Activated naive CD4-positive, alpha-beta T cell treated with anti-CD3 and anti-CD28 coated beads, Interleukin-2, amount 10 ng/mL, durations not matched to agents 7 days and 5 days (primary cell): ENCODE results near the gene INPP5D.
"Not testable (repeated sequence)": the region's sequence is repeated elsewhere in the genome, so short reads cannot be mapped to it uniquely, and the experiment has no call there.

Experiments
- CTCF ChIA-PET: fragments of 350-600 bp; sonication (Branson Sonifier 250); formaldehyde crosslinking; loops from one replicate; lab custom pipeline; 2021; ENCODE audit warnings: antibody characterized with exemption; lab: Charles Lee
- DNase-seq: peaks from one replicate; pipeline ENCODE4 v3.0.0-alpha.2; 2020
- H3K27ac Mint-ChIP-seq: one replicate; pipeline ENCODE4 v1.8.0; 2021; ENCODE audit warnings: mild to moderate bottlenecking, moderate library complexity, mixed read lengths
- H3K27me3 Mint-ChIP-seq: one replicate; pipeline ENCODE4 v1.8.0; 2021; ENCODE audit warnings: mild to moderate bottlenecking, mixed read lengths
- H3K36me3 Mint-ChIP-seq: one replicate; pipeline ENCODE4 v1.8.0; 2021; ENCODE audit warnings: mixed read lengths
- H3K4me1 Mint-ChIP-seq: one replicate; pipeline ENCODE4 v1.8.0; 2021; ENCODE audit warnings: mixed read lengths
- H3K4me3 Mint-ChIP-seq: one replicate; pipeline ENCODE4 v1.8.0; 2021; ENCODE audit warnings: mild to moderate bottlenecking, moderate library complexity, mixed read lengths
- H3K9me3 Mint-ChIP-seq: one replicate; pipeline ENCODE4 v1.8.0; 2021; ENCODE audit warnings: mixed read lengths

The INPP5D gene

GRCh38 chr2:233059797-233060500, at the start of gene INPP5D:
Gene INPP5D, plus strand, starts transcription at chr2:233060342. Its CDS starts 137 bp downstream, at chr2:233060479.
- peak; percentile 85 for DNase-seq
- Mint-ChIP-seq H3K4me3 (peak within 1 kb of the TSS; percentile 98), H3K9me3 (no peaks in the 10 kb centered on the region), H3K36me3 (peaks cover 35% of the 10 kb centered on the region), H3K27me3 (peaks cover 3% of the 10 kb centered on the region), H3K4me1 (peaks cover 42% of the 10 kb centered on the region), H3K27ac (peak within 1 kb of the TSS; percentile 85)
- CTCF ChIA-PET: interaction anchor here (0.7 to 3.9 kb wide), 10 partner anchors 10 to 299 kb away, joined by 3 to 55 read pairs (median 6); partner anchors contain the start of gene ATG16L1

GRCh38 chr2:233010569-233011267, 49.4 kb upstream of the INPP5D start:
- no peak overlapping the region for H3K4me3 Mint-ChIP-seq
- peaks cover 4% of the 10 kb centered on the region for H3K9me3 Mint-ChIP-seq
- peaks cover 28% of the 10 kb centered on the region for H3K27me3 Mint-ChIP-seq
- no peak overlapping the region for H3K27ac Mint-ChIP-seq
- no peaks in the 10 kb centered on the region for H3K36me3 Mint-ChIP-seq
- no peaks in the 10 kb centered on the region for H3K4me1 Mint-ChIP-seq
- DNase-seq: no peak
- CTCF ChIA-PET: no interaction called here

DNA sequence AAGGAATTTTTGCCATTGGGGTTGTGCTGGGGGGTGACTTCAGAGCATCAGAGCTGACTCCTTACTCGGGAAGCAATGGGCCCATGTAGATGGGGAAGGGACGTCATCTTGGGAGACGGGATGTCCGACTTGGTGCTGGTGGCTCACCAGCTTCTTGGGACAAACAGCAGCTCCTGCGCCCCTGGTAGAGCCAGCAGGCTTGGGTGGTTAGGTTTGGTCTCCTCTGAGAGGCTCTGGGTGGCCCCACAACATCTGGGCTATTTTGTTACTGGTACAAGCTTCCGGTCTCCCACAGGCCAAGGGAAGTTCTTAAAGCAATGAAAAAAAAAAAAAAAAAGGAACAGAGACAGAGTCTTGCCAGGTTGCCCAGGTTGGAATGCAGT, 48.9 kb upstream of the INPP5D start:
- H3K4me3 Mint-ChIP-seq: no peak overlapping the region
- peaks cover 24% of the 10 kb centered on the region for H3K27me3 Mint-ChIP-seq
- no peak overlapping the region for H3K27ac Mint-ChIP-seq
- no peak for DNase-seq
- no peaks in the 10 kb centered on the region for H3K36me3 Mint-ChIP-seq
- no peaks in the 10 kb centered on the region for H3K4me1 Mint-ChIP-seq
- peaks cover 4% of the 10 kb centered on the region for H3K9me3 Mint-ChIP-seq
- CTCF ChIA-PET: interaction anchor here (1.1 kb wide), 1 partner anchor 18 kb away, joined by 3 read pairs; no protein-coding TSS in a partner anchor

GRCh38 chr2:233011702-233012131, 48.4 kb upstream of the INPP5D start:
- Mint-ChIP-seq H3K27ac (no peak overlapping the region), H3K4me1 (no peaks in the 10 kb centered on the region), H3K9me3 (peaks cover 4% of the 10 kb centered on the region), H3K36me3 (no peaks in the 10 kb centered on the region), H3K4me3 (no peak overlapping the region), H3K27me3 (peaks cover 24% of the 10 kb centered on the region)
- no peak for DNase-seq
- CTCF ChIA-PET: interaction anchor here (1.1 kb wide), 1 partner anchor 18 kb away, joined by 3 read pairs; no protein-coding TSS in a partner anchor

DNA sequence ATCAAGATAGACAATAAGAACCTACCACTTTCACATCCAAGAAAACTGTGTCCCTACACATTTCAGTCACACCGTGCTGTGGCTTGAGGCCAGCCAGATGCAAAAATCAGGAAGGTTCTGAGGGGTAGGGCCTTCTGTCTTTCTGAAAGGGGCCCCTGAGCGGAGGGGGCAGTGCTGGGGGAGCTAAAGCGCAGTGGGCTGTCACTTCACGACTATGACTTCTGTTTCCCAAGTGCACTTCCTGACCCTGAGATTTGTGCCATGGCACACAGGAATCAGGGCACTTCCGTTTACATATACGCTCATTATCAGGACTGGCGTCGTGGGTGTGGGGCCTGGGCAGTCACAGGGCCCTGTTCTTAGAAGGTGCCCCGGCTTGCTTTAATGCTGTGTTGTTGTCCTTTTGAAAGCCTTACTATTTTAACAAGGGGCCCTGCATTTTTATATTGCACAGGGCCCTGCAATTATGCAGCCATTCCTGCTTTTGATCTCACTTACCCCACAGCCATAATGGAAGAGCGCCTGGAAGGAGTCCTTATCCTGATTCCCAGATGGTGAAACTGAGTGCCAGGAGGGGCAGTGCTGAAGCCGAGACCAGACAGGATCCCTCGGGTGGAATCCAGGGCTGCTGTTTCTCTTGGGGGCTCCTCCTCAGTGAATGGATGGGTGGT, 47.7 kb upstream of the INPP5D start:
- H3K36me3 Mint-ChIP-seq: no peaks in the 10 kb centered on the region
- no peaks in the 10 kb centered on the region for H3K4me1 Mint-ChIP-seq
- no peak for DNase-seq
- H3K27ac Mint-ChIP-seq: no peak overlapping the region
- peaks cover 4% of the 10 kb centered on the region for H3K9me3 Mint-ChIP-seq
- CTCF ChIA-PET: interaction anchor here (1.1 kb wide), 1 partner anchor 17 kb away, joined by 3 read pairs; no protein-coding TSS in a partner anchor
- H3K27me3 Mint-ChIP-seq: peaks cover 24% of the 10 kb centered on the region
- H3K4me3 Mint-ChIP-seq: no peak overlapping the region

GRCh38 chr2:233013027-233013461, 47.1 kb upstream of the INPP5D start, which contains the start of gene NGEF:
Gene NGEF, minus strand, starts transcription at chr2:233013256. Its CDS starts 38,366 bp downstream, at chr2:232974890.
- Mint-ChIP-seq H3K27ac (no peak within 1 kb of the TSS), H3K4me1 (no peaks in the 10 kb centered on the region), H3K9me3 (peaks cover 4% of the 10 kb centered on the region), H3K4me3 (no peak within 1 kb of the TSS), H3K27me3 (peaks cover 24% of the 10 kb centered on the region), H3K36me3 (no peaks in the 10 kb centered on the region)
- CTCF ChIA-PET: no interaction called here
- DNase-seq: no peak

- CTCF ChIA-PET: no interaction called here
- H3K27me3 Mint-ChIP-seq: peaks cover 24% of the 10 kb centered on the region
- no peaks in the 10 kb centered on the region for H3K4me1 Mint-ChIP-seq
- no peak overlapping the region for H3K4me3 Mint-ChIP-seq
- no peaks in the 10 kb centered on the region for H3K36me3 Mint-ChIP-seq
- DNase-seq: no peak
- peaks cover 4% of the 10 kb centered on the region for H3K9me3 Mint-ChIP-seq
- no peak overlapping the region for H3K27ac Mint-ChIP-seq
These were observed 46.5 kb upstream of the INPP5D start for GRCh38 chr2:233013650-233014049.

DNA sequence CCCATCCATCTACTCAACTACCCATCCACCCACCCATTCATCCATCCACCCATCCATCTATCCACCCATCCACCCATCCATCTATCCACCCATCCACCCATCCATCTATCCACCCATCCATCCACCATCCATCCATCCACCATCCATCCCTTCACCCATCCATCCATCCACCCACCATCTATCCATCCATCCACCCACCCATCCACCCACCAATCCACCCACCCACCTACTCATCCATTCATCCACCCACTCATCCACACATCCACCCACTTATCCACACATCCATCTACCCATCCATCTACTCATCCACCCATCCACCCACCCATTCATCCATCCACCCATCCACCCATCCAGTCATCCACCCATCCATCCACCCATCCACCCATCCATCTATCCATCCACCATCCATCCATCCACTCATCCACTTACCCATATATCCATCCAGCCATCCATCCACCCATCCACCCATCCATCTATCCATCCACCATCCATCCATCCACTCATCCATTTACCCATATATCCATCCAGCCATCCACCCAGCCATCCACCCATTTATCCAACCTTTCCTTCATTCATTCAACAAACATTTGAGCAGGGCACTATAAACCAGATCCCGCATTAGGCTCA, 45.0 kb upstream of the INPP5D start:
- Mint-ChIP-seq H3K36me3 (no peaks in the 10 kb centered on the region), H3K9me3 (peaks cover 4% of the 10 kb centered on the region), H3K4me3 (no peak overlapping the region), H3K4me1 (no peaks in the 10 kb centered on the region), H3K27ac (no peak overlapping the region), H3K27me3 (peaks cover 13% of the 10 kb centered on the region)
- DNase-seq: no peak
- CTCF ChIA-PET: no interaction called here

- H3K4me1 Mint-ChIP-seq: no peaks in the 10 kb centered on the region
- H3K4me3 Mint-ChIP-seq: no peak overlapping the region
- H3K9me3 Mint-ChIP-seq: peaks cover 4% of the 10 kb centered on the region
- DNase-seq: no peak
- CTCF ChIA-PET: interaction anchor here (1.7 kb wide), 1 partner anchor 11 kb away, joined by 8 read pairs; no protein-coding TSS in a partner anchor
- no peaks in the 10 kb centered on the region for H3K36me3 Mint-ChIP-seq
- H3K27me3 Mint-ChIP-seq: peaks cover 4% of the 10 kb centered on the region
- H3K27ac Mint-ChIP-seq: no peak overlapping the region
These were observed 42.2 kb upstream of the INPP5D start for GRCh38 chr2:233017947-233018346.

DNA sequence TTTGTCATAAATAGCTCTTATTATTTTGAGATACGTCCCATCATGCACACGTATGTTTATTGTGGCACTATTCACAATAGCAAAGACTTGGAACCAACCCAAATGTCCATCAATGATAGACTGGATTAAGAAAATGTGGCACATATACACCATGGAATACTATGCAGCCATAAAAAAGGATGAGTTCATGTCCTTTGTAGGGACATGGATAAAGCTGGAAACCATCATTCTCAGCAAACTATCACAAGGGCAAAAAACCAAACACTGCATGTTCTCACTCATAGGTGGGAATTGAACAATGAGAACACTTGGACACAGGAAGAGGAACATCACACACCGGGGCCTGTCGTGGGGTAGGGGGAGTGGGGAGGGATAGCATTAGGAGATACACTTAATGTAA, 40.5 kb upstream of the INPP5D start:
- H3K27me3 Mint-ChIP-seq, H3K4me1 Mint-ChIP-seq, H3K9me3 Mint-ChIP-seq, H3K4me3 Mint-ChIP-seq, DNase-seq, CTCF ChIA-PET, H3K36me3 Mint-ChIP-seq, H3K27ac Mint-ChIP-seq: not testable (repeated sequence)

DNA sequence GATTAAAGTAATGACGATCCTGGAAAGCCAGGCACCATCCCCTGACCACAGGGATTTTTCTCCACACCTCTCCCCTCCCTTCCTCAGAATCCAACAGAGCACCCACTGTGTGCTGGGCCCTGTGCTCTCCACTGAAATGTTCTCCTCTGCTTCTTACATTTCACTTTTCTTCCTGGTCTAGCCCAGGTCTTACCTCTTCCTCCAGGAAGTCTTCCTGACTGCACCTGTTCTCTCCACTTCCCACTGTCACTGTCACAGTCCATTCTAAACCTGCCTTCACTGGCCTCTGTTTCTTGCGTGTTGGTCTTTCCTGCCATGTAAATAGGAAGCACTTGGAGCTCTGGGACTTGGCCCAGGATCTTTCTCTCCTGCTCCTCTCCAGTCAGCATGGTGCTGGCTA, 39.7 kb upstream of the INPP5D start:
- Mint-ChIP-seq H3K36me3 (no peaks in the 10 kb centered on the region), H3K4me3 (no peak overlapping the region)
- DNase-seq: no peak

DNA sequence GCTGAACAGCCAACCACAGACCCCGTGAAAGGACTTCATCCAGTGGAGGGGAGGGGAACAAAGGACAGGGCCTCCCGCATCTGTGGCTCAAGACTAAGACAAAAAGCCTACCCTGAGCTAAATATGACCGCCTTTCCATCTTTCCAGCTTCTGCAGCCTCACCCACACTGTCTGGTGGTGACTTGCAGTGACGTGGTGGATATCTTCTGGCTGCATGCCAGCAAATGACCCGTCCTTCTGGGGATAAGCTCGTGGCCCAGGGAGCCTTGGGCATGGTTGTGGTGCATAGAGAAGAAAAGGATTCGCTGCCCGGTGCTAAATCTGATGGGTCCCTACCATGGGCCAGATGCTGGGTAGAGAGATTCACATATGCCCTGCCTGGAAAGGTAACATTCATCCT, 38.4 kb upstream of the INPP5D start:
- no peak for DNase-seq
- no peak overlapping the region for H3K27ac Mint-ChIP-seq
- H3K9me3 Mint-ChIP-seq: no peaks in the 10 kb centered on the region
- CTCF ChIA-PET: interaction anchor here (0.6 kb wide), 1 partner anchor 809 kb away, joined by 3 read pairs; no protein-coding TSS in a partner anchor
- H3K27me3 Mint-ChIP-seq: peaks cover 4% of the 10 kb centered on the region
- H3K36me3 Mint-ChIP-seq: no peaks in the 10 kb centered on the region
- H3K4me3 Mint-ChIP-seq: no peak overlapping the region
- no peaks in the 10 kb centered on the region for H3K4me1 Mint-ChIP-seq

More for the DNA sequence above, 39.7 kb upstream of the INPP5D start:
- CTCF ChIA-PET: interaction anchor here (0.8 kb wide), 1 partner anchor 9 kb away, joined by 3 read pairs; no protein-coding TSS in a partner anchor
- Mint-ChIP-seq H3K27ac (no peak overlapping the region), H3K27me3 (peaks cover 4% of the 10 kb centered on the region), H3K9me3 (peaks cover 2% of the 10 kb centered on the region), H3K4me1 (no peaks in the 10 kb centered on the region)

- DNase-seq: no peak
- H3K27ac Mint-ChIP-seq: no peak overlapping the region
These were observed 37.6 kb upstream of the INPP5D start for GRCh38 chr2:233022561-233022960.

More at GRCh38 chr2:233022561-233022960, 37.6 kb upstream of the INPP5D start:
- H3K9me3 Mint-ChIP-seq: no peaks in the 10 kb centered on the region
- no peak overlapping the region for H3K4me3 Mint-ChIP-seq
- CTCF ChIA-PET: no interaction called here
- peaks cover 4% of the 10 kb centered on the region for H3K27me3 Mint-ChIP-seq
- H3K36me3 Mint-ChIP-seq: no peaks in the 10 kb centered on the region
- no peaks in the 10 kb centered on the region for H3K4me1 Mint-ChIP-seq
